ENCODE data around the gene WTIP. TPM values are rescaled to one million over a fixed set of nuclear protein-coding genes. Genes with fewer than 3 reads are reported as not detected.
A peak's percentile ranks its signal among the peaks of the same experiment; 100 is the strongest.

The WTIP gene
- total RNA-seq, 1 experiment from 2014 or later, result 32.5 TPM

GRCh38 chr19:34501339-34502320, 20.1 kb downstream of the WTIP start:
- Histone ChIP-seq H3K4me1 (ENCODE audit: insufficient read depth, low read length) (no peaks in the 10 kb centered on the region), H3K79me1 (ENCODE audit: insufficient read depth, low read depth, low read length, poor library complexity, severe bottlenecking) (no peaks in the 10 kb centered on the region), H3K14ac (ENCODE audit: insufficient read depth, low read length) (no peak overlapping the region), H4K5ac (ENCODE audit: insufficient read length, low read depth, low read length) (no peak overlapping the region), H3K4me2 (ENCODE audit: insufficient read depth, insufficient read length, low read length) (no peak overlapping the region), H2AFZ (ENCODE audit: low read length) (no peak overlapping the region), H3T11ph (ENCODE audit: low read length) (no peak overlapping the region), H3K56ac (ENCODE audit: insufficient read length, low read depth, low read length) (no peak overlapping the region), H3K23ac (ENCODE audit: insufficient read length, low read depth, low read length) (no peak overlapping the region), H3K18ac (ENCODE audit: insufficient read length, low read depth, low read length) (no peak overlapping the region), H3K79me2 (ENCODE audit: insufficient read depth, low read length) (no peaks in the 10 kb centered on the region), H2BK12ac (ENCODE audit: insufficient read length, low read depth, low read length) (no peak overlapping the region), H3K9ac (ENCODE audit: extremely low read depth, insufficient read length, low read length) (no peak overlapping the region), H3K27ac (ENCODE audit: insufficient read length, low read depth, low read length) (no peak overlapping the region), H2BK15ac (ENCODE audit: low read depth, low read length) (no peak overlapping the region), H3K23me2 (ENCODE audit: insufficient read length, low read depth, low read length, poor library complexity, severe bottlenecking) (no peaks in the 10 kb centered on the region), H3K27me3 (ENCODE audit: insufficient read depth, low read length) (no peaks in the 10 kb centered on the region), H3K4ac (ENCODE audit: low read depth, low read length) (no peak overlapping the region), H2BK20ac (ENCODE audit: low read depth, low read length, poor library complexity, severe bottlenecking) (no peak overlapping the region), H4K91ac (ENCODE audit: insufficient read length, low read depth, low read length) (no peak overlapping the region), H4K8ac (replicated peaks; ENCODE audit: insufficient read length, low read depth, low read length) (no peak overlapping the region), H2AK5ac (ENCODE audit: insufficient read length, low read length) (no peak overlapping the region), H2BK5ac (ENCODE audit: insufficient read length, low read length) (no peak overlapping the region), H4K20me1 (ENCODE audit: control insufficient read depth, insufficient read depth, insufficient read length) (no peaks in the 10 kb centered on the region), H3K9me3 (ENCODE audit: control insufficient read depth, low read depth, low read length) (no peaks in the 10 kb centered on the region), H2BK120ac (ENCODE audit: low read depth, low read length, poor library complexity, severe bottlenecking) (no peak overlapping the region)
- H3K27ac Mint-ChIP-seq, result no peak overlapping the region
- peak; percentile 95 for DNase-seq
- peaks cover 2% of the 10 kb centered on the region; the same call in 1 of the 2 replicates for H3K27me3 Mint-ChIP-seq (ENCODE audit: low read depth)
- peaks cover 9 to 27% (median 21%) of the 10 kb centered on the region in 3 experiments; a peak in 6 of 7 replicates for H3K36me3 Mint-ChIP-seq (ENCODE audit: insufficient read depth in 1 of 3, low read depth in 3 of 3)
- H3K9me3 Mint-ChIP-seq, result no peaks in the 10 kb centered on the region
- TF ChIP-seq CTCF (conservative IDR thresholded peaks at IDR 0.05), result peak; percentile 100
- peaks cover 15 to 20% of the 10 kb centered on the region in 2 experiments for H3K4me1 Mint-ChIP-seq
- no CpG with 5 or more reads among the region's 40 CpGs for WGBS (ENCODE audit: extremely low coverage, insufficient read length, low lambda C conversion rate)
- H3K4me3 Mint-ChIP-seq, result no peak overlapping the region

All from H9 (cell line).